Stimulated activated CD8-positive, alpha-beta memory T cell treated with anti-CD3 and anti-CD28 coated beads, Interleukin-2, amount 100 ng/mL, for 1 hour (primary cell): Measurements from ENCODE around the gene CEPT1.

Source experiments
- DNase-seq, 2 donors: peaks; one replicate each; pipeline ENCODE4 v3.0.0-alpha.2; 2020; ENCODE audit warnings: low read depth in 2 of 2

CEPT1 gene

GRCh38 chr1:111145963-111146768 lies 6.1 kb downstream of the CEPT1 start:
- no peak for DNase-seq

DNA sequence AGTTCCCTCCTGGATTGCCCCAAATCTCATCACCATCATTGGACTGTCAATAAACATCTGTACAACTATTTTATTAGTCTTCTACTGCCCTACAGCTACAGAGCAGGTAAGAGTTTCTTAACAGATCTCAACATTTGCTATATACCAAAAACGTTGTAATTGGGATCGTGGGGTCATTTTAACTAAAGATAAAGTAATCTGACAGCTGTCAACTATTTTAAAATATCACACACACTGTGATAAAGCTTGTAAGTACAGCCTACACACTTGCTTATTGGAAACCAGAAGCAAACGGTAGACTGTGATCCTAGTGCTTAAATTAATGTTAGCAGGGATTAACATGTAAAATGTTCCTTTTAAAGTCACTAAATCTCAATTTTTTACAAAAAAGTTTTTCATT lies 7.9 kb downstream of the CEPT1 start:
- no peak for DNase-seq

GRCh38 chr1:111148376-111148881 lies 8.4 kb downstream of the CEPT1 start:
- no peak for DNase-seq

GRCh38 chr1:111151838-111152237 lies 11.8 kb downstream of the CEPT1 start:
- no peak for DNase-seq

- DNase-seq: no peak
Observed at GRCh38 chr1:111154021-111154999, 14.3 kb downstream of the CEPT1 start.

DNA sequence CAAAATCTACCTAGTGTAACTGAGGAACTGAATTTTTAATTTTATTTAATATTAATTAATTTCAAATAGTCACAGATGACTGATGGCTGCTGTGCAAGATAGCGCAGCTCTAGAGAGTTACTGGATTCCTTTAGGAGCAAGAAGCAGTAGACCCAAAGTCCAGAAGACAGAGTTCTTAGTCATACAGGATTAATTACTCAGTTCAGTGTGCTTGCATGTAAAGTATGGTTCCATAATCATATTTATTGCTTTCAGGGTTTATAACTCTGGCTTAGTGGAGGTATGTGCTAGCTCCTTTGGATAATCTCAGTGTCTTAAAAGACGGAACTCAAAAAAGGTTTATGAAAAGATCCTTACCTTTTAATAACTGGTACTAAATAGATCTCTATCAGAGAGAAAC lies 17.4 kb downstream of the CEPT1 start:
- DNase-seq: no peak

DNA sequence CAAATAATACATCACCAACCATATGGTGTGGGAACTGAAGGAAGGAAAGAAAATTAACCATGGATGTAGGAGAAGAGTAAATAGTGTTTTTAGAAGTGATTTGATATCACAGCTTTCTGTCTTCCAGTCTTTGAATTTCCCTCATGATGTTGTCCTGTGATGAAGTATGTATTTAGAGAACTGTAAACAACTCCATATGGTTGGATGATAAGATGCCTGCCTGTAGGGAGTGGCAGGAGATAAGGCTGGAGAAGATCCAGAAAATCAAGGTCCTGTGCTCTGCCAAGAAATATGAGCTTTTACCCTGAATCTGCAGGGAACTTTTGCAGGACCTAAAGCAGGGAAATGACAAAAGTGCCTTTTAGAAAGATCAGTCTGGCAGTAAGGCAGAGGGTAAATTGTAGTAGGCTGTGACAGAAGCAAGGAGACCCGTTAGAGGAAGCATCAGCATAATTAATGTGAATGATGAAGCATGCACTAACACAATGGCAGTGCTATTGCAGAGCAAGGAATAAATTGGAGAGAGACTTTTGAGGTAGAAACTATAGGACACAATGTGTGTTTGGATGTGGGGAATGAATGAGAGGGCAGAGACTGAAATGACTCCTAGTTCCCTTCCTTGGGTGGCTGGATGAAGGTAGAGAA lies 21.9 kb downstream of the CEPT1 start:
- no peak for DNase-seq

DNA sequence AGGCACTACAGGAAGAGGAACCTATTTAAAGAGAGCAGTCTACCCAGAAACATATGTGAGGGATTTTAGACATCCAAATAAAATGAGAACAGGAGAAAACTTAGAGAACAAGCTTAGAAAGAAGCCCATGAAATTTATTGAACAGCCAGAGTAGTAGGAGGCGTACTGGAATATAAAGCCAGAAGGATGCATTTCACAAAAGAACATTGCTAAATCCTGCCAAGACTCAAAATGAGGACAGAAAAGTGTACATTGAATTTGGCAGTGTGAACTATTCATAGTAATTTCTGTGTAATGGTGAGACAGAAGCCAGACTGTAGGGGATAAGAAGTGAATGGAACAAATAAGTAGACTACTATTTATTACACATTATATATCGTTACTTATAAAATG lies 22.5 kb downstream of the CEPT1 start:
- no peak for DNase-seq

DNA sequence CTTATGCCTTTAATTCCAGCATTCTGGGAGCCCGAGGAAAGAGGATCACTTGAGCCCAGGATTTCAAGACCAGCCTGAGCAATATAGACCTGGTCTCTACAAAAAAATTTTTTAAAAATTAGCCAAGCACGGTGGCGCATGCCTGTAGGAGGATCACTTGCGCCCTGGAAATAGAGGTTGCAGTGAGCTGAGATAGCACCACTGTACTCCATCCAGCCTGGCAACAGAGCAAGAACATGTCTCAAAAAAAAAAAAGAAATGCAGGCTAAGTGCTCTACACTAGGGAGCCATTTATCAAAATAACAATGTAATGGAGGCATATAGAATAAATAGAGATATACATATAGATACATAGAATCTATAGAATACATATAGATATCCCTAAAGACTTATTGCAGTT lies 23.3 kb downstream of the CEPT1 start:
- no peak for DNase-seq

GRCh38 chr1:111164151-111164550 lies 24.1 kb downstream of the CEPT1 start:
- no peak for DNase-seq

DNA sequence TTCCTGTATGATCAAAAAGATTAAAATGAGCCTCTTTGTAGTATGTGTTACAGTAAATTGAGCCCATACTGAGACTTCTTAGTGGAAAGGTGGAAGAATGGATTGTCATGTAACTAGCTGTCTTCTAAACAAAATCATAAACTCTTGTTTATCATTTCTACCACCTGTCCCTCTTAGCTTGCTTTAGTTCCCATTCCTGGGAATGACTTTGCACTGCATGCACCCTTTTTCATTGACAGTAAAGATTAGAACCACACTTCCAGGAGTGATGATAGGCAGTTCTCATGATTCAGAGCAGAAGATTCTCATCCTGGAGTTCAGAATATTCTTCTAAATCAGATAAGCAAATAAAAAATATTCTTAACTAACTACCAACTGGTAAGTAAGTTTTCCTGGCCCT lies 32.4 kb downstream of the CEPT1 start:
- DNase-seq: no peak

GRCh38 chr1:111174070-111174469 lies 34.0 kb downstream of the CEPT1 start:
- DNase-seq: no peak

GRCh38 chr1:111175349-111175748 lies 35.3 kb downstream of the CEPT1 start:
- no peak for DNase-seq

GRCh38 chr1:111176678-111177077 lies 36.7 kb downstream of the CEPT1 start:
- no peak for DNase-seq

- DNase-seq: no peak
Observed at GRCh38 chr1:111179968-111180533, 40.0 kb downstream of the CEPT1 start.

GRCh38 chr1:111182052-111182451 lies 42.0 kb downstream of the CEPT1 start:
- no peak for DNase-seq

GRCh38 chr1:111183308-111184069 lies 43.5 kb downstream of the CEPT1 start:
- DNase-seq: no peak

- no peak for DNase-seq
Observed at GRCh38 chr1:111184663-111185062, 44.6 kb downstream of the CEPT1 start.

GRCh38 chr1:111190931-111191451 lies 51.0 kb downstream of the CEPT1 start:
- DNase-seq: no peak

- no peak for DNase-seq
Observed at GRCh38 chr1:111191496-111191895, 51.5 kb downstream of the CEPT1 start.

DNA sequence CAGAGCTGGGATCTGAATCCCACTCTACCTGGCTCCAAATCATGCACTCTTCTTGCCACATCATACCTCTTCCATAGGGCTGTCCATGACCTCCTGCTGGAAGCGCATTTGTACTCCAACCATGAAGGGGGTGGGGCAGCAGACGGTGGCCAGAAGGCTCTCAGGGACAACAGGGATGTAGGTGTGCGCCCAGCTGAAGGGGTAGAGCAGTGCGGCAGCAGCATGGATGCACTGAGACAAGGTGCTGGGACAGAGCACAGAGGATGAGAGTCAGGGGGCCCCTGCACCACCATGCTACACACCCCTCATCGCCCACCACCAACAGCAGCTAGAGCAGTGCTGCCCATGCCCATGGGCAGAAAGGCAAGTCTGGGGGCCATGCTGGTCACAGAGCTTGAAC lies 52.1 kb downstream of the CEPT1 start:
- no peak for DNase-seq
